CD4-positive, alpha-beta T cell treated with Interleukin-1 beta for 1 hour (primary cell): ENCODE measurements around the gene TMEM176B.
"Not testable (repeated sequence)": the region's sequence is repeated elsewhere in the genome, so short reads cannot be mapped to it uniquely, and the experiment has no call there.

Experiments used
- DNase-seq, 2 donors: peaks; one replicate each; pipeline ENCODE4 v3.0.0-alpha.2; 2020 to 2022

The TMEM176B gene

GRCh38 chr7:150788474-150789269 is 11.5 kb downstream of the TMEM176B start:
- DNase-seq, result no peak

GRCh38 chr7:150787321-150788281 is 12.6 kb downstream of the TMEM176B start:
- peak; percentile 16 to 56 for DNase-seq

GRCh38 chr7:150784954-150785353 is 15.2 kb downstream of the TMEM176B start:
- DNase-seq, result no peak

- DNase-seq, result peak in 1 of 2 donors; percentile 50
These were observed 15.9 kb downstream of the TMEM176B start for GRCh38 chr7:150784120-150784736.

GRCh38 chr7:150781961-150782360 is 18.2 kb downstream of the TMEM176B start:
- no peak for DNase-seq

- DNase-seq, result no peak
These were observed 19.1 kb downstream of the TMEM176B start for GRCh38 chr7:150781103-150781502.

- DNase-seq, result no peak
These were observed 19.9 kb downstream of the TMEM176B start for GRCh38 chr7:150780292-150780691.

- peak; percentile 60 to 66 for DNase-seq
These were observed 21.3 kb downstream of the TMEM176B start for GRCh38 chr7:150778738-150779301.

- DNase-seq, result no peak
These were observed 22.0 kb downstream of the TMEM176B start for GRCh38 chr7:150778014-150778737.

GRCh38 chr7:150774131-150774530 is 26.0 kb downstream of the TMEM176B start:
- DNase-seq, result not testable (repeated sequence)

GRCh38 chr7:150769768-150770167 is 30.4 kb downstream of the TMEM176B start:
- DNase-seq, result no peak

GRCh38 chr7:150766334-150766709 is 33.8 kb downstream of the TMEM176B start:
- DNase-seq, result no peak

- no peak for DNase-seq
These were observed 40.7 kb downstream of the TMEM176B start for GRCh38 chr7:150759479-150759878.

GRCh38 chr7:150756858-150757257 is 43.3 kb downstream of the TMEM176B start:
- DNase-seq, result peak; percentile 31 to 76

- DNase-seq, result no peak
These were observed 44.0 kb downstream of the TMEM176B start for GRCh38 chr7:150756166-150756565.

- peak; percentile 81 to 82 for DNase-seq
These were observed 44.6 kb downstream of the TMEM176B start for GRCh38 chr7:150755473-150756099.

- DNase-seq, result no peak
These were observed 45.2 kb downstream of the TMEM176B start for GRCh38 chr7:150754951-150755350.

GRCh38 chr7:150753826-150754603 is 46.1 kb downstream of the TMEM176B start:
- DNase-seq, result peak in 1 of 2 donors; percentile 53

GRCh38 chr7:150753239-150753638 is 46.9 kb downstream of the TMEM176B start:
- no peak for DNase-seq

- DNase-seq, result no peak
These were observed 48.5 kb downstream of the TMEM176B start for GRCh38 chr7:150751702-150752101.

GRCh38 chr7:150748376-150748775 is 51.8 kb downstream of the TMEM176B start:
- DNase-seq, result no peak
